IPS DF 6.9 (cell line): ENCODE data around the gene PRR35.

Source experiments
- DNase-seq: peaks from one replicate; pipeline ENCODE4 v3.0.0-alpha.2; 2013; ENCODE audit warnings: low read depth, low spot score
- H3K27ac ChIP-seq: one replicate; pipeline ENCODE4 v1.5.1; 2013; ENCODE audit warnings: low read length, control low read depth
- H3K27me3 ChIP-seq: 2 replicates; pipeline ENCODE4 v1.6.1; 2013; ENCODE audit warnings: mild to moderate bottlenecking, low read length; ENCODE audit not compliant: control insufficient read depth, insufficient read depth
- H3K36me3 ChIP-seq: 2 replicates; pipeline ENCODE4 v1.6.1; 2013; ENCODE audit warnings: low read length; ENCODE audit not compliant: control insufficient read depth, insufficient read depth
- H3K4me1 ChIP-seq: 2 replicates; pipeline ENCODE4 v1.6.1; 2013; ENCODE audit warnings: low read length; ENCODE audit not compliant: control insufficient read depth, insufficient read depth
- H3K4me3 ChIP-seq: 2 replicates; pipeline ENCODE4 v1.5.1; 2013; ENCODE audit warnings: mild to moderate bottlenecking, low read length
- H3K9me3 ChIP-seq: 2 replicates; pipeline ENCODE4 v1.6.1; 2013; ENCODE audit warnings: low read length, inconsistent platforms; ENCODE audit not compliant: control insufficient read depth, insufficient read depth
- WGBS: extraction: QIAGEN DNeasy Blood & Tissue Kit; methylation state at CpG from one replicate; pipeline ENCODE4 v1.1.7; 2013; ENCODE audit warnings: mixed read lengths, missing lambda C conversion rate; ENCODE audit not compliant: insufficient read length, insufficient coverage; 5-methylcytosine and 5-hydroxymethylcytosine counted together

Gene PRR35

DNA sequence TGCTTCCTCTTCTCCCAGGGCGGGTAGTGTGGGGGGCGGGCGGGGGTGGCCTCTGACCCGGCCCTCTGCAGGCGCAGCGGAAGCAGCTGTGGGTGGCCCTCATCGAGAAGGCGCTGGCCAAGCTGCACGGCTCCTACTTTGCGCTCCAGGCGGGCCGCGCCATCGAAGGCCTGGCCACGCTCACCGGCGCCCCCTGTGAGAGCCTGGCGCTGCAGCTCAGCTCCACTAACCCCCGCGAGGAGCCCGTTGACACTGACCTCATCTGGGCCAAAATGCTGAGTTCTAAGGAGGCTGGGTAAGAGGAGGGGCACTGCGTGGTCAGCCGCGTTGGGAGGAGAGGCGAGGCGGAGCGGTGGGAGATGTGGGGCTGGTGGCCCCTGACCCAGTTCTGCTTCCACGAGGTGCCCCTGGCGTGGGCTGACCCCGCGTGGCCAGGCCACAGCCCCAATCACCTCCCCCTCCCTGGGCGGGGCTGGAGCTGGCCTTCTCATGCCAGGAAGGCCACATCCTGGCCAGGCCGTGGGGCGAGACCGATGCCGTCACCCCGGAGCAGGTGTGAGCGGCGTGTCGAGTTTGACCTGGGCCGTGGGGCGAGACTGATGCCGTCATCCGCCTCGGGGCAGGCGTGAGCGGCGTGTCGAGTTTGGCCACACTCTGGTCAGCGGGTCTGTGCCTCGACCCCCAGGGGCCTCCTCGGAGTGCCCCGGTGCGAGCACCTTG, 10.5 kb upstream of the PRR35 start:
- Histone ChIP-seq H3K4me3 (no peak overlapping the region), H3K36me3 (peaks cover 24% of the 10 kb centered on the region; the same call in 1 of the 2 replicates), H3K9me3 (no peaks in the 10 kb centered on the region), H3K27me3 (no peaks in the 10 kb centered on the region), H3K4me1 (no peaks in the 10 kb centered on the region; the same call in 1 of the 2 replicates), H3K27ac (no peak overlapping the region)
- no CpG with 5 or more reads among the region's 54 CpGs for WGBS
- DNase-seq = no peak

DNA sequence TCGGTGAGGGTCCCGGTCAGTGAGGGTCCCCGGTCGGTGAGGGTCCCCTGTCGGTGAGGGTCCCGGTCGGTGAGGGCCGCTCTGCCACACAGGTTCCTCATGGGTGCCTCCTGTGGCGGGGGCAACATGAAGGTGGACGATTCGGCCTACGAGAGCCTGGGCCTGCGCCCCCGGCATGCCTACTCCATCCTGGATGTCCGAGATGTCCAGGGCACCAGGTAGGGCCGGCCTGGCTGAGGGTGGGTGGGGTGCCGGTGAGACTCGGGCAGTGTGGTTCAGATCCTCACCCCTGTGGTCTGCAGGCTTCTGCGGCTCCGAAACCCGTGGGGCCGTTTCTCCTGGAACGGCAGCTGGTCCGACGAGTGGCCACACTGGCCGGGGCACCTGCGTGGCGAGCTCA, 9.0 kb upstream of the PRR35 start:
- no peak overlapping the region for H3K4me3 ChIP-seq
- H3K9me3 ChIP-seq = no peaks in the 10 kb centered on the region
- no peaks in the 10 kb centered on the region; the same call in 1 of the 2 replicates for H3K4me1 ChIP-seq
- H3K27ac ChIP-seq = no peak overlapping the region
- H3K27me3 ChIP-seq = no peaks in the 10 kb centered on the region
- peaks cover 25% of the 10 kb centered on the region; the same call in 1 of the 2 replicates for H3K36me3 ChIP-seq
- WGBS = no CpG with 5 or more reads among the region's 28 CpGs
- no peak for DNase-seq

- DNase-seq = no peak
- H3K27ac ChIP-seq = no peak overlapping the region
- no peaks in the 10 kb centered on the region for H3K9me3 ChIP-seq
- H3K4me3 ChIP-seq = no peak overlapping the region
- WGBS = no CpG with 5 or more reads among the region's 35 CpGs
- H3K27me3 ChIP-seq = no peaks in the 10 kb centered on the region
- H3K4me1 ChIP-seq = no peaks in the 10 kb centered on the region; the same call in 1 of the 2 replicates
- H3K36me3 ChIP-seq = peaks cover 25% of the 10 kb centered on the region; the same call in 1 of the 2 replicates
These were observed 8.0 kb upstream of the PRR35 start for GRCh38 chr16:552171-552570.

DNA sequence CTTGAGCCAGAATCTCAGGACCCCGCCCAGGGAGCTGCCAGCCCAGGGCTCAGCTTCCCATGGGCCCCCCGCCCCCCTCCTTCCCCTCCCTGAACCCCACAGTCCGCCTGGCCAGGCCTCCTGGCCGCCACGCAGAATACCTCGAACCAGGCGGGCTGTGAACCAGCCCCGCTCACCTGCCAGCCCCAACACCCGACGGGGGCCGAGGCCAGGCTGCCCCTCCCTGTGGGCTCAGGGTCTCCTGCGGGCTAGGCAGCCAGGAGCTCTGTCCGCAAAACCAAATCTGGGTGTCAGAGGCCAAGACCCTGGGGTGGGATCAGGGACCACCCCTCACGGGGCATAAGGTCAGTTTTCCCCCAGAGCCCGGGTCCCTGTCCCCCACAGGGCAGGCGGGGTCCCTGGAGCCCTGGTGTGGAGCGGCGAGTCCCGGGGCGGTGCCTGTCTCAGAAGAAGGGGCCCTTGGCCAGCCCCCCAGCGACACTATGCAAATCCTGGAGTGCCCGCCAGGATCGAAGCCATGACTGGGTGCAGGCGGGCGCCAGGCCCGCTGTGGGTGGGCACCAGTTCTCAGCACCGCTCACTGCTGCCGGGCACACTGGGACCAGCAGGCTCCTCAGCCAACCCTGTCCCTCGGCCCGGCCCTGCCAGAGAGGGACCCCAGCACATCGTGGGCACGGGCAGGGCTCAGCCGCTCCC, 6.4 kb upstream of the PRR35 start:
- H3K4me3 ChIP-seq = no peak overlapping the region
- no peaks in the 10 kb centered on the region; the same call in 1 of the 2 replicates for H3K4me1 ChIP-seq
- H3K36me3 ChIP-seq = peaks cover 20% of the 10 kb centered on the region; the same call in 1 of the 2 replicates
- no peaks in the 10 kb centered on the region for H3K9me3 ChIP-seq
- H3K27ac ChIP-seq = no peak overlapping the region
- no peaks in the 10 kb centered on the region; the same call in 1 of the 2 replicates for H3K27me3 ChIP-seq
- no CpG with 5 or more reads among the region's 33 CpGs for WGBS
- DNase-seq = no peak

- H3K9me3 ChIP-seq = no peaks in the 10 kb centered on the region
- H3K36me3 ChIP-seq = peaks cover 17% of the 10 kb centered on the region; the same call in 1 of the 2 replicates
- WGBS = no CpG with 5 or more reads among the region's 11 CpGs
- DNase-seq = no peak
- H3K4me1 ChIP-seq = peaks cover under 1% of the 10 kb centered on the region; the same call in 1 of the 2 replicates
- H3K27ac ChIP-seq = no peak overlapping the region
- H3K27me3 ChIP-seq = peaks cover 2% of the 10 kb centered on the region
- H3K4me3 ChIP-seq = no peak overlapping the region
These were observed 5.9 kb upstream of the PRR35 start for GRCh38 chr16:554297-554621.

GRCh38 chr16:554640-555365, 5.4 kb upstream of the PRR35 start:
- Histone ChIP-seq H3K27me3 (peaks cover 8% of the 10 kb centered on the region), H3K27ac (no peak overlapping the region), H3K4me3 (no peak overlapping the region), H3K36me3 (peaks cover 17% of the 10 kb centered on the region; the same call in 1 of the 2 replicates), H3K4me1 (peaks cover 1% of the 10 kb centered on the region; the same call in 1 of the 2 replicates), H3K9me3 (no peaks in the 10 kb centered on the region)
- DNase-seq = no peak
- WGBS = no CpG with 5 or more reads among the region's 54 CpGs

- Histone ChIP-seq H3K4me1 (peaks cover 1% of the 10 kb centered on the region; the same call in 1 of the 2 replicates), H3K27ac (no peak overlapping the region), H3K36me3 (peaks cover 17% of the 10 kb centered on the region; the same call in 1 of the 2 replicates), H3K27me3 (peaks cover 9% of the 10 kb centered on the region), H3K4me3 (no peak overlapping the region), H3K9me3 (no peaks in the 10 kb centered on the region)
- WGBS = no CpG with 5 or more reads among the region's 32 CpGs
- no peak for DNase-seq
These were observed 4.4 kb upstream of the PRR35 start for GRCh38 chr16:555528-556473.

DNA sequence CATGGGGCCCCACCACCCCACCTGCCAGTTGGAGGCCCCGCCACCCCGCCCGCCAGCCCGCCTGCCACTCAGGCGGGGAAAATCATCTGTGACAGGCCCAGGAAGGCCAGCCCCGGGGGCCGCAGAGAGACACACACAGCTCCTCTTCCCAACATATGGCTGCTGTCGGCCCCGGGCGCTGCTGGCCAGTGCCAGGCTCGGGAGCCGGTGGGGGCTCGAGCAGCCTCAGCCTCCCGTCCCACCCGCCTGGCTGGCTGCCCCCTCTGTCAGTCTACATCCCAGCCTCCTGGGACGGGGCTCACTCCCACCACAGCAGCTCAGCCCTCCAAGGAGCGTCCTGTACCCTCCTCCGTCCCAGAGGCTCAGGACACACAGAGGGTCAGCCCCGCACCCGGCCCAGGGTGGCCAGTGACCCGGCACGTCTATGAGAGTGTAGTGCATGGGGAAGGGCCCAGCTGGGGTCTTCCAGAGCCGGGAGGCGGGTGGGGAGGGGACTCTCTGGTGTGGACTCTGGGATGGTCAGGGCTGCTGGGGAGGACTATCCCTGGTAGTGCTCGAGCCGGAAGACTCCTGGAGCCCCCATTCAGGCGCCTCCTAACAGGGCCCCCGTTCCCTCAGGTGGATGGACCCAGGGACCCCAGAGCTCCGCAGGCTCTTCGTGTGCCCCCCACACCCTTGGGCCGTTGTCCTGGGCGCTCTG, 3.6 kb upstream of the PRR35 start:
- Histone ChIP-seq H3K27ac (no peak overlapping the region), H3K36me3 (peaks cover 13% of the 10 kb centered on the region; the same call in 1 of the 2 replicates), H3K4me3 (no peak overlapping the region), H3K9me3 (no peaks in the 10 kb centered on the region), H3K4me1 (peaks cover 1% of the 10 kb centered on the region; the same call in 1 of the 2 replicates), H3K27me3 (peaks cover 14% of the 10 kb centered on the region)
- WGBS = no CpG with 5 or more reads among the region's 32 CpGs
- no peak for DNase-seq

DNA sequence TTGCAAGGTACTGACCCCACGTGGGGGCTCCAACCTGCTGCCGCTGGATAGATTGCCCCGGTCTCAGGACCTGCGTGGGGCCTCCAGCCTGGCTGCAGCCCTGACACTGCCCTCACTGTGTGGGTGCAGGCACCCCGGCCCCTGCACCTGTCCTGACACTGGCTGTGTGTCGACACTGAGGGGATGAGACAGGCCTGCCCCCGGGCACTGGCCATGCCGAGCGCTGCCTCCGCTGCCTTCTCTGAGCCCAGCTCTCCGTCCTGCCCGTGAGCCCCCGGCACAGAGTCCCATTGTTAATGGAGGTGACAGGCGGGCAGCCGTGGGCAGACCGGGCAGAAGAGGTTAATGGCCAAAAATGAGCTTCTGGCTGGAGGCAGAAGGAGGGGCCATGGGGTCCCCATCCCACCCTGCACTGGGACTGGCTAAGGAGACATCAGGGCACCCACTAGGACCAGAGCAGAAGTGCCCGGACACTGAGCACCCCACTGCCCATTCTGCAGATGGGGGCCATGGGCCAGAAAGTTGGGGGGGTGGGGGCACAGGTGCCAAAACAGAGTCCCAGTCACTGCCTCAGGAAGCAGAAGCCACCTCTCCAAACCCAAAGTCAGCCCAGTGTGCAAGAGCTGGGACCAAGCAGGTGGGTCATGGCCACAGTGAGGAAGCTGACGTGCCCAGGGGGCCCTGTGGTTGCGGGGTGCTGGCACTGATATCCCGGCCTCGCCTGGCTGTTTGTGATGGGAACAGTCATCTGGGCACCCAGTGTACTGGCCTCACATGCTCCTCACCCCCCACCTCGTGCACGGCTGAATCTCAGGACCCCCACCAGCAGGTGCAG, 2.5 kb upstream of the PRR35 start:
- Histone ChIP-seq H3K27me3 (peaks cover 16% of the 10 kb centered on the region), H3K4me1 (peaks cover 1% of the 10 kb centered on the region; the same call in 1 of the 2 replicates), H3K36me3 (peaks cover 4% of the 10 kb centered on the region; the same call in 1 of the 2 replicates), H3K9me3 (no peaks in the 10 kb centered on the region), H3K27ac (no peak overlapping the region), H3K4me3 (no peak overlapping the region)
- no CpG with 5 or more reads among the region's 23 CpGs for WGBS
- DNase-seq = no peak
